SK-N-MC (cell line): Measurements from ENCODE around the gene MRPL19.
"Not testable (repeated sequence)": the region's sequence is repeated elsewhere in the genome, so short reads cannot be mapped to it uniquely, and the experiment has no call there.

Experiments used
- DNase-seq: peaks from one replicate; pipeline ENCODE4 v3.0.0-alpha.2; 2011; ENCODE audit warnings: low read depth, low spot score
- H3K27ac ChIP-seq: fragments of 200-600 bp; sonication (generic); 2 replicates; pipeline ENCODE4 v1.5.1; 2016; ENCODE audit warnings: mixed run types
- H3K36me3 ChIP-seq: fragments of 200-600 bp; sonication (generic); 2 replicates; pipeline ENCODE4 v1.6.1; 2017; ENCODE audit warnings: antibody characterized with exemption, low read length, mixed read lengths; ENCODE audit not compliant: insufficient read depth
- H3K4me3 ChIP-seq: fragments of 200-600 bp; sonication (generic); 2 replicates; pipeline ENCODE4 v1.5.1; 2016
- H3K9ac ChIP-seq: fragments of 200-600 bp; sonication (generic); 2 replicates; pipeline ENCODE4 v1.8.0; 2017; ENCODE audit warnings: mixed run types, mixed read lengths; ENCODE audit not compliant: insufficient read length
- H3K9me3 ChIP-seq: fragments of 200-600 bp; sonication (generic); 2 replicates; pipeline ENCODE4 v1.6.1; 2017; ENCODE audit warnings: low read depth, mild to moderate bottlenecking, antibody characterized with exemption, low read length, moderate library complexity, mixed read lengths
- EZH2 ChIP-seq: fragments of 200-600 bp; sonication (generic); IDR thresholded peaks from one replicate; pipeline ENCODE4 v1.6.1; 2017; ENCODE audit warnings: antibody characterized with exemption
- FOXP2 ChIP-seq: optimal IDR thresholded peaks from 2 replicates; pipeline ENCODE3; 2011; ENCODE audit warnings: mild to moderate bottlenecking, moderate library complexity; ENCODE audit not compliant: insufficient read depth; ENCODE audit errors: extremely low read length, control extremely low read depth
- POLR2AphosphoS5 ChIP-seq: IDR thresholded peaks from 2 replicates; pipeline ENCODE4 v1.6.1; 2012; ENCODE audit warnings: mild to moderate bottlenecking, low read depth, low read length, borderline replicate concordance

MRPL19 gene

DNA sequence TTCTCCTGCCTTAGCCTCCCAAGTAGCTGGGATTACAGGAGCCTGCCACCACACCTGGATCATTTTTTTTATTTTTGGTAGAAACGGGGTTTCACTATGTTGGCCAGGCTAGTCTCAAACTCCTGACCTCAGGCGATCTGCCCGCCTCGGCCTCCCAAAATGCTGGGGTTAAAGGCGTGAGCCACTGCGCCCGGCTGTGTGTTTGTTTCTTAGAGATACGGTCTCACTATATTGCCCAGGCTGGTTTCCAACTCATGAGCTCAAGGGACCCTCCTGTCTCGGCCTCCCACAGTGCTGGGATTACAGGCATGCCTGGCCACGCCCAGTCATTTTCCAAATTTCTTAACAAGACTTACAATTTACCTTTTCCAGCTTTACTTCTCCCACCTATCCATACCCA is 940 bp upstream of the MRPL19 start:
- no peak overlapping the region for H3K27ac ChIP-seq
- TF ChIP-seq POLR2AphosphoS5 (no peak), EZH2 (no peak), FOXP2 (no peak)
- H3K9ac ChIP-seq: no peak overlapping the region
- no peak for DNase-seq
- no peaks in the 10 kb centered on the region; the same call in 1 of the 2 replicates for H3K9me3 ChIP-seq
- H3K36me3 ChIP-seq: peaks cover 28% of the 10 kb centered on the region
- H3K4me3 ChIP-seq: no peak overlapping the region

DNA sequence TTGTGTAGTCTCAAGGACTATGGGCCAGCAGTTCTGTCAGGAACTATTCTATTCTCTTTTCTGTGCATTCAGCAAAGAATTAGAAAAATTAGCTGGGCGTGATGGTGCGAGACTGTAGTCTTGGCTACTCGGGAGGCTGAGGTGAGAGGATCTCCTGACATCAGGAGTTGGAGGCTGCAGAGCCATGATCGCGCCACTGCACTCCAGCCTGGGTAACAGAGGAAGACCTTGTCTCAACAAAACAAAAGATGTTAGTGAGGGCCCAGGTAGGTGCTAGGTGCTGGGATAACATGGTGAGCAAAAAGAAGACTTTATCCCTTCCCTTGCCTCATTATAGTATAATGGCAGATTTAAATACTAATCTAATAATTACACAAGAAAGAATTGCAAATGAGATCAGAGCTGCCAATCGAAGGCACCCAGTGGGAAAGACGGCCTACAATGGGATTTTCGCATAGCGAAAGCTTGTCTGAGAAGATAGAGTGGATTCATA is 447 bp upstream of the MRPL19 start:
- no peaks in the 10 kb centered on the region; the same call in 1 of the 2 replicates for H3K9me3 ChIP-seq
- TF ChIP-seq POLR2AphosphoS5: no peak
- TF ChIP-seq EZH2: no peak
- no peak for TF ChIP-seq FOXP2
- DNase-seq: no peak
- peaks cover 33% of the 10 kb centered on the region for H3K36me3 ChIP-seq
- H3K9ac ChIP-seq: peak overlapping the region; percentile 95
- H3K4me3 ChIP-seq: peak overlapping the region; percentile 97
- H3K27ac ChIP-seq: peak overlapping the region; percentile 33; the same call in 1 of the 2 replicates

DNA sequence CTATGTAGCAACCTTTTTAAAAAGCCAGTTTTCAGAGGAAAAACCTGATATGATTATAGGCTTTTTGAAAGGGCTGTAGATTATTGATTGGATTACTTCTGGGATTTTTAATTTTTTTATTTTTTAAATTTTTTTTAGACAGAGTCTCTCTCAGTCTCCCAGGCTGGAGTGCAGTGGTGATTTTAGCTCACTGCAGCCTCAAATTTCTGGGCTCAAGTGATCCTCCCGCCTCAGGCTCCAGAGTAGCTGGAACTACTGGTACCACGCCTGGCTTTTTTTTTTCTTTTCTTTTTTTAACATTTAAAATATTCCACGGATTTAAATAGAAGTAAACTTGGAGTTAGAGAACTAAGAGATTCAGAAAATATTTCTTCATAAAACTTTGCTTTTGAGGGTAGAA is 1.2 kb downstream of the MRPL19 start:
- H3K27ac ChIP-seq: no peak overlapping the region

DNA sequence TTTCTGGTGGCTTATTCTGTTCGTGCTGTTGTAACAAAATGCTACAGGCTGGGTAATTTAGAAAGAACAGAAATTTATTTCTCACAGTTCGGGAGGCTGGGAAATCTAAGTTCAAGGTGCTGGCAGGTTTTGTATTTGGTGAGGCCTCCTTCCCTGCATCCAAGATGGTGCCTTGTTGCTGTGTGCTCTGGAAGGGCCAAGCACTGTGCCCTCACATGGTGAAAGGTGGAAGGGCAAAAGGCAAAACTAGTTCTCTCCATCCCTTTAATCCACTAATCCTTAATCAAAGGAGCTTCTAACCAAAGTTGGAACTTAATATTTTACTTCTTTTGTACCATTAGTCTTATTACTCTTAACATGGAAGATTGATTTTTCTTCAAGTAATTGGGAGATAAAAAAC is 7.4 kb downstream of the MRPL19 start:
- Histone ChIP-seq H3K27ac (no peak overlapping the region), H3K9me3 (no peaks in the 10 kb centered on the region; the same call in 1 of the 2 replicates), H3K4me3 (no peak overlapping the region), H3K36me3 (peaks cover 100% of the 10 kb centered on the region), H3K9ac (no peak overlapping the region)
- TF ChIP-seq POLR2AphosphoS5: no peak
- TF ChIP-seq FOXP2: no peak
- no peak for TF ChIP-seq EZH2
- DNase-seq: no peak

More for the DNA sequence above, 1.2 kb downstream of the MRPL19 start:
- Histone ChIP-seq H3K9me3 (no peaks in the 10 kb centered on the region; the same call in 1 of the 2 replicates), H3K36me3 (peaks cover 49% of the 10 kb centered on the region), H3K4me3 (peak overlapping the region; percentile 97), H3K9ac (peak overlapping the region; percentile 95)
- no peak for DNase-seq
- no peak for TF ChIP-seq FOXP2
- no peak for TF ChIP-seq EZH2
- no peak for TF ChIP-seq POLR2AphosphoS5

DNA sequence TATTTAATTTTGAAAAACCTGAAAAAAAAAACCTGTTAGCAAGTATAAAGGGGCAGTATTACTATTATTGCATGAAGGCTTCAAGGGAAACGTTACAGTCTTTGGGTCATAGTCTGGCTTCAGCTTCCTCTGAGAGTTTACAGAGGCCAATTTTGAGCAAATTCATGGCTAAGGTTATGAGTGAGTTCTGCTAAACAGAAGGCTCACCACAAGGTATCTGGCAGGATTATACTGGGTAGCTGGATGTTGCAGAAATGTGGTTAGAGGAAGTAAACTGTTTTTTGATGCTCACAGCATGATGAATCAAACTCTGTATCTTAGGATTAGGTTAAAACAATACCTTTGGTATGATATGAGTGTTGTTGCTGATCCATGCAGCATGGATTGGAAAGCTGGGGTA is 9.3 kb downstream of the MRPL19 start:
- Histone ChIP-seq H3K9me3 (peaks cover 3% of the 10 kb centered on the region), H3K9ac (no peak overlapping the region), H3K36me3 (peaks cover 100% of the 10 kb centered on the region), H3K27ac (no peak overlapping the region), H3K4me3 (no peak overlapping the region)
- TF ChIP-seq POLR2AphosphoS5: no peak
- no peak for TF ChIP-seq EZH2
- no peak for TF ChIP-seq FOXP2
- no peak for DNase-seq

DNA sequence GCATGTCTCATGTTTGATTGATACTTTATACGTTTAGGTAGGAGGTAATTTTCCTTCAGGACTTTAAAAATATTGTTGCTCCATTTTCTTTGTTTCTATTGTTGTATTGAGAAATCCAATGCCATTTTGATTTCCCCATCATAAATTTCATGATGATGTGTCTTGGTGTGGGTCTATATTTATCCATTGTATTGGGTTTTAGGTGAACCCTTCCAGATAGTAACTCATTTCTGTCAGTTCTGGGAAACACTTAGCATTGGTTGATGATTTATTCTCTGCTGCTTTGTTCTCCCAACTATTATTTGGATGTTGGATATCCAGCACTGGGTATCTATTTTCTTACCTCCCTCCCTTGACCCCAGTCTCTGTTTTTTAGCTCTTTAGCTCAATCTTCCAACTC is 10.0 kb downstream of the MRPL19 start:
- peaks cover 5% of the 10 kb centered on the region for H3K9me3 ChIP-seq
- no peak overlapping the region for H3K4me3 ChIP-seq
- TF ChIP-seq POLR2AphosphoS5 (no peak), EZH2 (no peak), FOXP2 (no peak)
- peaks cover 100% of the 10 kb centered on the region for H3K36me3 ChIP-seq
- no peak overlapping the region for H3K9ac ChIP-seq
- DNase-seq: no peak
- H3K27ac ChIP-seq: no peak overlapping the region

DNA sequence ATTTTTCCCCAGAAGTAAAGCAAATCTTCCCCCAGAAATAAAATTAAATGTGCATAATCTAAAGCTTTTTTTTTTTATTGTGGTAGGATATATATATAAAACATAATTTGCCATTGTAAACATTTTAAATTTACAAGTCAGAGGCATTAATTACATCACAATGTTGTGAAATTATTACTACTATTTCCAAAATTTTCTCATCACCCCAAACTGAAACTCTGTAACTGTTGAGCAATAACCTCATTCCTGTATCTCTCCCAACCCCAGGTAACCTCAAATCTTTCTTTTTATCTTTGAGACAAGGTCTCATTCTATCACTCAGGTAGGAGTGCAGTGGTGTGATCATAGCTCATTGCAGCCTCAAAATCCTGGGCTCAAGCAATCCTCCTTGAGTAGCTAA is 11.2 kb downstream of the MRPL19 start:
- Histone ChIP-seq H3K9ac (no peak overlapping the region), H3K36me3 (peaks cover 100% of the 10 kb centered on the region), H3K27ac (no peak overlapping the region), H3K4me3 (no peak overlapping the region), H3K9me3 (peaks cover 5% of the 10 kb centered on the region)
- TF ChIP-seq EZH2 (no peak), POLR2AphosphoS5 (no peak), FOXP2 (no peak)
- DNase-seq: no peak

DNA sequence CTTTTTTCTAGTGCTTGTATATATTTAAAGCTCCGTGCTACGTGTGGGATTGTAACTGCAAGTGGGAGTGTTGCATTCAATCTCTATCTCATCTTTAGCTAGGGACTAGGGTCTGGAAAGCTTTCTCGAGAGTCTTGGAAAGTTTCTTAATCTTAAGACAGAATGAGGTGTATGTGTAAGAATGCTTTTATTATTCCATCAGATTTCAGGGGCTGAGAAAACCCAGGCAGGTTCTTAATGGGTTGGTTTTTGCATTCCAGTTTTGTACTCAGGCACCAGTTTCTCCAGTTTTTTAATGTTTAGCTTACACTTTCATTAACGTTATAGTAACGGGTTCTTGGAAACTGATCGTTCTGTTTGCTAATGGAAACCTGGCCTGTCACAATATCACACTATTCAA is 20.3 kb downstream of the MRPL19 start:
- Histone ChIP-seq H3K9me3 (no peaks in the 10 kb centered on the region), H3K36me3 (peaks cover 87% of the 10 kb centered on the region), H3K4me3 (no peak overlapping the region), H3K27ac (no peak overlapping the region), H3K9ac (no peak overlapping the region)
- no peak for DNase-seq
- TF ChIP-seq FOXP2: no peak

DNA sequence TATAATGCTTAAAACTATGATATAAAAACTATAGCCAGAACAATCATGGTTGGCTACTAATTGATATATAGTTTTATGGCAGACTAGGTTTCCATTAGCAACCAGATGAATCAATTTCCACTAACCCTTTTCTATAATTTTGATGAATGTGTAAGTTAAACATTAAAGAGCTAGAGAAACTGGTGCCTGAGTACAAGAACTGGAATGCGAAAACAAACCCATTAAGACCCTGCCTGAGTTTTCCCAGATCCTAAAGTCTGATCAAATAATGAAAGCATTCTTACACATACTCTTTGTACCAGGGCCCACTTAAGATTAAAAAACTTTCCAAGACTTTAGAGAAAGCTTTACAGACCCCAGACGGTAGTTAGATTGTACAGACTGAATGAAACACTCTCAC is 21.3 kb downstream of the MRPL19 start:
- H3K36me3 ChIP-seq: peaks cover 83% of the 10 kb centered on the region
- DNase-seq: no peak
- no peak for TF ChIP-seq POLR2AphosphoS5
- no peak for TF ChIP-seq FOXP2
- no peak for TF ChIP-seq EZH2
- H3K9ac ChIP-seq: no peak overlapping the region
- H3K9me3 ChIP-seq: no peaks in the 10 kb centered on the region
- no peak overlapping the region for H3K4me3 ChIP-seq
- H3K27ac ChIP-seq: no peak overlapping the region

DNA sequence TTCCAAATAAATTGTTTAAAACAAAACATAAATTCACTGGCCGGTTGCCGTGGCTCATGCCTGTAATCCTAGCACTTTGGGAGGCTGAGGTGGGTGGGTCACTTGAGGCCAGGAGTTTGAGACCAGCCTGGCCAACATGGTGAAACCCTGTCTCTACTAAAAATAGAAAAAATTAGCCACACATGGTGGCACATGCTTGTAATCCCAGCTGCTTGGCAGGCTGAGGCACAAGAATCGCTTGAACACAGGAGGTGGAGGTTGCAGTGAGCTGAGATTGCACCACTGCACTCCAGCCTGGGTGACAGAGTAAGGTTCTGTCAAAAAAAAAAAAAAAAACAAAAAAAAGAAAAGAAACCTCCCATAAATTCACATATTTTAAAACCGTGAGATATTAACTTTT is 28.8 kb downstream of the MRPL19 start:
- H3K9me3 ChIP-seq, H3K4me3 ChIP-seq, DNase-seq, H3K27ac ChIP-seq, H3K9ac ChIP-seq: not testable (repeated sequence)
- peaks cover 53% of the 10 kb centered on the region for H3K36me3 ChIP-seq
